ENCODE measurements around the gene PIAS3.

Gene PIAS3

DNA sequence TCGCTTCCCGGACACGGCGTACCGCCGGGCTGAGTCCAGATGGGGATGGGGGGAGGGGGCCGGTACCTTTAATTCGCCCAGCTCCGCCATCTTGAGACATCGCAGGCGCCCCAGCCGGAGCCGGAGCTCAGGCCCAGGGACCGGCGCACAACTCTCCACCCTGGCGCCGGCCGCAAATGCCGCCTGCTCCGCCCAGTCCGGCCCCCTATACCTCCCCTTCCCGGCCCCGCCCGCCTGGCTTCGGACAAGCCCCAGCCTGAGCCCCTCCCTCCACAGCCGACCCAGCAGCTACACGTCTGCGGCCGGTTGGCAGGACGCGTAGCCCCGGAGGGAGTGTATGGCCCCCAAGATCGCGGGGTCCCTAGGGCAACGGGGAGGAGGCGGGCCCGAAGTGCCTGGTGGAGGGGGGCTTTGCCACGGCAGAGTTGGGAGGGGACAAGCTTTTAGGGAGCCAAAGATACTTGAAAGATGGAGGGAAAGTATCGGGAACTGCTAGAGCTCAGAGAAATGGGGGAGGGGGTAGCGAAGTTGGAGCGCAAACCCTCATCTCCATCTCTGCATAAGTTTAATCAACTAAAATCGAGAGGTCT, at the start of gene PIAS3:
PIAS3 (minus strand) TSS at position 181 of the 590 bp plus-strand sequence; CDS start at position 90, 91 bp downstream.
- peak; percentile 88 to 90 for DNase-seq (ENCODE audit: low read depth in 2 of 2)

DNA sequence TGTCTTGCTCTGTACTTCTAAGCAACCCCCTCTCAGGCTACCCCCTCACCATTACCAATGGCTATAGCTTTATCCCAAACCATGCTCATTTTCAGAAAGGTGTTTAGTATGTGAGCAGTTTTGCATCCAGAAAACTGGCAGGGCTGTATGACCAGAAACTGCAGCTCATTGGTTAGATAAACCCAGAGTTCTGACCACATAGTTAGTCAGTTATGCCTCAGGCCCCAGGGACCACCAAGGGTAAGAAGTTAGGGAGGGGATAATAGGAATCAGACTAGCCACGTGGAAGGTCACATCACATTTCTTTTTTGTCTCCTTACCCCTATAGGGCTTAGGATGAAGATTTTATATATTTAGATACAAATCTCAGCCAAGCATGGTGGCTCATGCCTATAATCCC, 49.8 kb upstream of the PIAS3 start:
- no peak for DNase-seq (ENCODE audit: low read depth in 2 of 2)

DNA sequence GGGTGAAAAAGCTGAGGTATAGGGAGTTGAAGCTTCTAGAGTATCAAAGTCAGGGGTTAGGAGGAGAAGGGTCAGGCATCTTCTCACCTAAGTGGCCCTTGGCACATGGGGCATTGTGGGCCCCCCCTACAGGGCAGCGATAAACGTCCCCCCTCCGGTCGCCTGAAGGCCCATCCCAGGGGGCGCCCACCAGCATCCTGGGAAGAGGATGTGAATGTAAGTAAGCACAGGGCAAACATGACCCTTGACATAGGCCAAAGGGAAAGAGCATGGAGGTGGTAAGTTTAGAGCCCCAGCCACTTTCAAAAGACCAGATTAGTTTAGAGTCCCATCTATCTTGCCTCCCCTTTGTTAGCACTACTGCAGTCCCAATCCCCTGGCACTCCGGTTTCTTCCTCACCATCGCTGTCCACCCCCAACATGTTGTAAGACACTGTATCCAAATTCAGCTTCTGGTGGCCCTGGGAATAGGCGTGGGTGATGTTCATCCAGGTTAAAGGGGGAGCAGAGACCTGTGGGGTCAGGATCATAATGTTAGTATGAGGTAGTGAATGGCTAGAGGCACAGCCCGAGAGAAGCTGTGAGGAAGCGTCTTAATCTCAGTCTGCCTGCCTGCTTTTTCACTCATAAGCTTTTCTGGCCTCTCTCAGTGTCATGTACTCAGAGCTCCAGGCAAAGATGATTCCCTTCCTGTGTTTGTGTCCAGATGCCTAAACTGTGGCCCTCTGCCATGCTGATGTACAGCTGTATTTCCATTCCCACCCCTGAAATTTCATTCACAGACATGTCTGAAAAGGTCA, 48.3 kb upstream of the PIAS3 start:
- no peak for DNase-seq (ENCODE audit: low read depth in 2 of 2)

DNA sequence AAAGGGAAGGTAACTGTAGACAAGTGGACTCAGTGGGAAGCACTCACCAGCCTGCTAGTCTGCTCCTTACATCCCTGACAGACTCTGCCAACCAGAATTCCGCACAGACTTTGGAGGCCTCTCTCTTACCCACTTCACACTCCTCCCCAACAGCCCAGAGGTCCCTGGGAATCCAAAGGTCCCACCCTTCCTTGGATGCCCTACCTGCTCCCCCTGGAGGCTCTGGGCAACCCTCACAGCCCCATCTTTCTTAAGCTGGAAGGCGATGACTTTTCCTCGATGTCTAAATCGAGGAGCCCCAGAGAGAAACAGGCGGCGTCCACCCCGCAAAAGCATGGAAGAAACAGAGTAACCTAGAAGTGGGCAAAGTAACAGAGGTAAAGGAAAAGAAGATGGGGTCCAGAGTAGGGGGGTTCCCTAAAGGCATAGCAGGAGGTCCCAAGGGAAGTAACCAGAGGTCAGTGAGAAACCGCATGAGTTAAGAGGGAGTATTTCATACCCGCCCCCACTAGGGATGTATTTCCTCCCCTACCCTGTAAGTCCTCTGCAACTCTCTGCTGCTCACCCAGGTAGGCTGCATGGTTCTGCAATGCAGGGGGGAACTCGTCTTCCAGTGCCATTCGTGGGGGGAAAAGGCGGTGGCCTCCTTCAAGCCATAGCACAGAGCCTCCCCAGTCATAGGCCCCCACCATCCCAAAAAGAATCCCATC, 42.6 kb upstream of the PIAS3 start:
- DNase-seq (ENCODE audit: low read depth in 2 of 2) = no peak

DNA sequence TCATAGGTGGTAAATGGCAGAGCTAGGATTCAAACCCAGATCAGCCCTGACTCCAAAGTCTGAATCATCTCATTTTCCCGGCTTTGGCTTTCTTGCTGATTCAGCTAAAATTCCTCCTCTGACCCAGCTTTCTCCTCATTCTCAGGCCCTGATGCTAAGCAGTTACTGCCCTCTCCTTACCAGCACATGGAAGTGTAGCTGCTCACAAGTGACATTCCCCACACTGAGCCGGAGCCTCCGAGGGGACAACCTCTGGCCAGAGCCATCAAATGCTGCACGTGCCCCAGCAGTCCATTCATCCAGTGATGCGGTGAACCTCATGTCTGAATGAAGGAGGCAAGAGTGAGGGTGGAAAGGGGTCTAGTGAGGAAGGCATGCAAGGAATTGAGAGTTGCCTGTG, 39.9 kb upstream of the PIAS3 start:
- no peak for DNase-seq (ENCODE audit: low read depth in 2 of 2)

DNA sequence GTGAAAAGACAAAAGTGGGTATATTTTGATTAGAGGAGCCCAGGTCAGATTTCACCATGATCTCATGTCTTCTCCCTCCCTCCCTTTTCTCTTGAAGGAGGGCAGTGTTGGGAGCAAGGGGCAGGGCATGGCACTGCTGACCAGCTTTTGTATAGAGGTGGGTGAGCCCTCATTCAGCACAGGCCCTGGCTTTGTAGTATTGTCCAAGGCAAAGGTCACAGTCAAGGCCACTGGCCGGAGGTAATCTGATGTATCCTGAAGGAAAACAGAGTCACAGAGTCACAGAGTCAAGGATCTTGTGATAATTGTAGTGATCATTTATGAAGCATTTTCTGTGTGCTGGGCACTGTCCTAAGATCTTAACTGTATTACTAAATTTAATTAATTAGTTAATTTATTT, 39.1 kb upstream of the PIAS3 start:
- DNase-seq (ENCODE audit: low read depth in 2 of 2) = no peak

DNA sequence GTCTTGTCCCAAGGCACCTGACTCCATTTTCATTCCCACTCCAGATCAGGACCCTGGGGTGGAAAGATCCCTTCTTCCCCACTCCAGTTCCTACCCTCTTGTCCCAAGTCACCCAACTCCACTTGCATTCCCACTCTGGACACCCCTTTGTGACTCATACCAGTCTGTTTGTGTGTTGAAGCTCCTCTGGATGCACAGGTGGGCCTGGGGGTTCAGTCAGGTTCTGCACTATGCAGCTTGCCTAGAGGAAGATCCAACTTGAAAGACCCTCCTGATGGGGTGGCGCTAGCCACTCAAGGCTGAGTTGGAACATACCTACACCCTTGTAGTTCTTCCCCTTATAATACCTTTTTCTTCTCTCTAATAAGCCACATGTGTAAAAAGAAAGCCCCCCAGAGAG, 36.6 kb upstream of the PIAS3 start:
- DNase-seq (ENCODE audit: low read depth in 2 of 2) = no peak

DNA sequence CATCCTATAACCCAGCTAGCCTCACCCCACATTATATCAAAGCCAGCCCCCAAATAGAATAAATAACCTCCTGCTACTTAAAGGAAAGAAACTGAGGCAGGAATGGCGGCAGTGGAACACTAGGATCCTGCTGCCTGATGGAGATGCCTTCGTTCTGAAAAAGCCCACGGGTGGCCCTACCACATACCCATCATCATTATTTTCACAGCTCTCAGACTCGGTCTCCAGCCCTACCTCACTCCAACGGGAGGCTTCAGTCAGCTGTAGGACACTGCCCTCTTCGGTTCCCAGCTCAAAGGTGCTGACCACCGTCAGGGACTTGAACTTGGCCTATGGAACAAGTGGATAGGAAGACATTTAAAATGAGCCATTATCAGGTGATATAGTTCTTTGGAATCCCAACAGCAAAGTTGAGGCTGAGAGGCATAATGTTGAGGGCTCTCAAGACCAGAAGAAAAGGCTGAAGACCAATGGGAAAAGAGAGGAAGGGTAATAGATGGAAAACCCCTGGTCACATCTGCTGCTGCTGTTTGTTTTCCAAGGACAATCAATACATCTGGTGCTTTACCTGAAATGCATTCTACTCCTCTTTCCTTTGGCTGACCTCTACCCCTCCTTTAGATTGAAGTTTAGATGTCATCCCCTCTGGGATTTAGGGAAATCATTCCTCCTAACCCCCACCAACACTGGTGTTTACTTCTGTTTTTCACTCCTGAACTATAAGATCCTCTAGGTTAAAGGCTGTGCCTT, 34.6 kb upstream of the PIAS3 start:
- DNase-seq (ENCODE audit: low read depth in 2 of 2) = no peak

DNA sequence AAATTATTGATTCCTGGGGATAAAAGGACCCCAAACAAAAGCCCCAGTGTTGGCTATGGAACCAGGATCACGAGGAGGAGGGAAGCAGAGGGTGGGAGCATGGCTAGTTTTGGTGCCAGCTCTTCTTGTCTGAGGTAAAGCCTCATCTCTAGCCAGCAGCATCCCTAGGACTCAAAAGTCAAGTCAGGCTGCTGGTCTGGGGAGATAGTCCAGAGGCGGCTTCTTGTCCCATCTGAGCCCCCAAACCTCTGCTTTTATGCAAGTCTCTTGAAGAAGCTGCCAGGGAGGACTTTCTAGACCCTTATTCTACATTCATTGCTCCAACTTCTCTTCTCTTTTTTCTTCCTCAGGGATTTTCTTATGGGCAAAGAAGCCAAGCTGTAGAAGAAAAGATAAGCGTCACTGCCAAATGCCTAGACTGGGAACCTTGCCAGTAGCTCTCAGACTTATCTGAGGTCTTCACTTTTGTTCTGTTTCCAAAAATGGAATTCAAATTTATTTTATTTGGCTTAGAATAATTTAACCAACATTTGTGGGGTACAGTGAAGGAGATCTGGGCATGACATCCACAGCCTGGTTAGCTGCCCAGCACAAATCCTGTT, 33.7 kb upstream of the PIAS3 start:
- DNase-seq (ENCODE audit: low read depth in 2 of 2) = no peak

DNA sequence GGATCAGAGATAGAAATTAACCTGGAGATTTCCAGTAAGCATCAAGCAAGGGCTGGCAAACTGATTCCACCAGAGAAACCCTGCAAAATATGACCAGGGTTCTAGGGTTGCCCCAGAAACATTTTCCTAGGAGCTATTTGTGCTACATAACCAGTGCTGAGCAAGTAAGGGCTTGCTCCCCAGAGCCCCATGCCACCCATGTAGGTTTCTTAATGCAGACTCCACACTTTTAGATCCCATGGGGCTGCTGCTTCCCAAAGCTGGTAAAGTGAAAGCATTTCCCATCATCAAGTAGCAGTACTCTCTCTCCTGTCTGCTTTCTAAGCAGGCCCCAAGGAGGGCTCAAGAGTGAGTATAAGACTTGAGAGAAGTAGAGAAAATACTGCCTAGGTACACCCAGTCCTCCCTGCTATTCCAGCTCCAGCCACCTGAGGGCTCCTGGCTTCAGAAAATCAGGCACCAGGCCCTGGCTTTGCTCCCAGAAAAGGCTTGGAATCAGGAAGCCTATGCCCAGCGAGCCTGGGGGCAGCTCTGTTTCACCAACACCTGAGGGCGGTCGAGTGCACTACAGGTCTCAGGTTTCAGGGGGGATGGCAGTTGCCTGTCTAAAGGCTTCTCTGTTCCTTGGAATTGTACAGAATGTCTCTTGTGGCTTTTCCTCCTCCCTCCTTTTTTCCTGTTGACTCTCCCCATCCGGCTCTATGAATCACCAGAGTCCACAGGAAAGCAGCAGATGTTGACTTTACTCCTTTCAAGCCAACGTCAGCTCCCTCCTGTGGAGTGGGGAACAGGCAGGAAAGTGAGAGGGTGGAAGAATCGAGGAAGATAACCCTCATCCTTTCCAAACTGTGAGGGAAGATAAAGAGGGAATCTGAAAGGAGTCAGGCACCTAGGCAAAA, 33.0 kb upstream of the PIAS3 start:
- DNase-seq (ENCODE audit: low read depth in 2 of 2) = peak in 1 of 2 donors; percentile 4

DNA sequence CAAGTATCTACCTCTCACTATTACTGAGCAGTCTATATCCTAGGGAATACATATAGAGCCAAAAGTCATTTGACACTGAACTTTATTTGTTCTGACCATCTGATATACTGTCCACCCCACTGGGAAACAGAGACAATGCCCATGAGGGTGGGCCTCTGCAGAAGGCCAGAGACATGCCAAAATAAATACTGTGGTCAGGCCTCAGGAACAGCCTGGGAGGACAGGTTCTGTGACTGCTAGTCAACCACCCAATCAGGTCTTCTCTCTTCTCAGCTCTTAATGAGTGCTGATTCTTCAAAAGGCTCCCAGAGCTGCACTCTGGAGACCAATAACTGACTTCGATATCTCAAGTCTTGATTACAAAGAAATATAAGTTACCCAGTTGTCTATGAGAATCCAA, 32.3 kb upstream of the PIAS3 start:
- DNase-seq (ENCODE audit: low read depth in 2 of 2) = no peak

DNA sequence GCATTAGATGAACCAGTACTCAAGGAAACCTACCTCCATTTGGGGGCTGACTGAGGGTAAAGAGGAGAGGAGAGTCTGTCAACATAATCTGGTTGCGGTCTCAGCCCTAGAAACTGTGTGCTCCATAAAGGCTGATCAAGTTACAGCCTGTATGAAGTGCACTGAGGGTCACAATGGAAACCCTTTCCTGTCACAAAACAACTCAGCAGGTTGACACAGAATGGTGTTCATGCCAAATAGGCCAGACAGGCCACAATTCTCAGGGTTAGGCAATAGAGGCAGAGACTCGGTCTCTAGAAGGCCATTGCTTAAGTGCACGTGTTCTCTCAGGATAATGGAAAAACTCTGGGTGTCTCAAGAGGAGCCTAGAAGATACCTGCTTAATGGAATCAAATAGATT, 30.8 kb upstream of the PIAS3 start:
- no peak for DNase-seq (ENCODE audit: low read depth in 2 of 2)

DNA sequence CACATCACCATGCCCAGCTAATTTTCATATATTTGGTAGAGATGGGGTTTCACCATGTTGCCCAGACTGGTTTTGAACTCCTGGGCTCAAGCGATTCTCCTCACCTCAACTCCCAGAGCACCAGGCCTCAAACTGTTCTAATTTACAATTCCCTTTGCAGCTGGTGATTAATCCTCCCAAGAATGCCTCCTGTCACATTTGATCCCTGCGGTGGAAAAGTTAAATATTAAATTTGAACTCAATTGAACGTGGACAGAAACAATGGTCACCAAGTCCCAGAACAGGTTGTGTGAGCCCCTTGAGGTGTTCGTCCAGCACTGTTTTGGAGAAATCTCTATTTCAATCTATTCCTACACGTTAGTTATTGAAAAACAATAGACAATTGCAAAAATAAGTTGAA, 28.8 kb upstream of the PIAS3 start:
- no peak for DNase-seq (ENCODE audit: low read depth in 2 of 2)

DNA sequence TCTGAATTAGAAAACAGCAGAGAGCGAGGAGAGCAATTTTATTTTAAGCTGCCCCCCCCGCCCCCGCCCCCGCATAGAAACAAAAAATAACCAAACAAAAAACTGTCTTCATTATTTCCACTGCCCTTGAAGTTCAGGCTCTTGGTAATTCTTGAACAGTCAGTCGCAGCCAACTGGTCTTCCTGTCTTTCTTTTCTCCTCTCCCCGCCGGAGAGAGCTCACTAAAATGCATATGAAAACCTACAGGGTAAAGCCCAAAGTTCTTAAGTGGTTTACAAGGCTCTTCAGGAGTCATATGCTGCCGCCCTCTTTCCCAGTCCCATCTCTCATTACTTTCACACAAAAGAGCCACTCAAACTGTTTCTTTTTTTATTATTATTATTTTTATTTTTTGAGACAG, 27.9 kb upstream of the PIAS3 start:
- DNase-seq (ENCODE audit: low read depth in 2 of 2) = no peak

DNA sequence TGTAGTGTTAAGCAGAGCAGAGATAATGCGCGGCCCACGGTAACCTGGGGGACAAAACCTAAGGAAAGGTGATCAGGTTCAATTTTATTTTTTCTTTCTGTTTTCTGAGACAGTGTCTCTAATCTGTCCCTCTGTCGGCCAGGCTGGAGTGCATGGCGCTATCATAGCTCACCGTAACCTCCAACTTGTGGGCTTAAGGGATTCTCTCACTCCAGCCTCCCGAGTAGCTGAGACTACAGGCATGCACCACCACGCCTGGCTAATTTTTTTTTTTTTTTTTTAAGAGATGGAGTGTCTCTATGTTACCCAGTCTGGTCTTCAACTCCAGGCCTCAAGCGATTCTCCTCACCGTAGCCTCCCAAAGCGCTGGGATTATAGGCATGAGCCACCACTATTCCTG, 27.5 kb upstream of the PIAS3 start:
- no peak for DNase-seq (ENCODE audit: low read depth in 2 of 2)

DNA sequence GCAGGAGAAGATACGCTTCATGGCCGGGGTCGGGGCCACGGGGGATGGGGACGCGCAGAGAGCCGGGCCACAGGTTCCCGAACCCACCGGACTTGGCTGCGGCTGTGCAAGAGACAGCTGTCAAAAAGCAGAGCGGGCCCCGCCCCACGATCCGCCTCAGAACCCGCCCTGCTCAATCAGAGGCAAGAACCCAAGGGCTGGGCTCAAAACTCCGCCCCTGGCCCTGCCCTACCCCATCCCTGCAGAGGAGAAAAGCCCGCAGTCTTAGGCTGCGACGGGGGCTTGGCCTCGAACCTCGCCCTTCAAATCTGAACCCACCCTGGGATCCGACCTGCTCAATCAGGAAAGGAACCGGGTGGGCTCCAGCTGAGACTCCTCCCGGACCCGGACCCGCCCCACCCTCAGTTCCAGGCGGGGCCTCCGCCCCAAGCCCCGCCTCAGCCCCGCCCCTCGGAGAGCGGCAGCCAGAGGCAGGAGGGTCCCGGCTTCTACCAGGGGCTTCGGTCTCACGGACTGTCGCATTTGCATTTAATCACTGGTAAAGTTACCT, 26.9 kb upstream of the PIAS3 start, which contains the start of gene ANKRD35:
ANKRD35 (minus strand) TSS at position 129 of the 550 bp plus-strand sequence; CDS start at position 21, 108 bp downstream.
- DNase-seq (ENCODE audit: low read depth in 2 of 2) = peak; percentile 79 to 84

DNA sequence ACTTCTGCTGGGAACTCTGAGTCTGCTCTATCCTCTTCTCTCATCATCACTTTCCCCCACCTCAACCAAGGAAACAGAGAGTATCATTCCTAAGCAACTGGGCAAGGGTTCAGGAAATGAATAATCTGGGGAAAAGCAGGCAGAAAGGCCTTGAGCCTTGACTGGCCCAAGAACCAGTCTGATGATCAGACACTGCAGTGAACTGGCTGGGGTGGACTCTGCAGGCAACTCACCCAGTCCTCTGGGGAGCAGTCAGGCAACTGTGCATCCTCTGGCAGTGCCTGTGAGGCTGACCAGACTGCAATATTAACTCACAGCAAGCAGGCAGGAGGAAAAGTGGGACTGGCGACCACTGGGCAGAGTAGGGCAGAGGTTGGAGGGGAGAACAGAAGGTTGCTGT, 25.8 kb upstream of the PIAS3 start:
- no peak for DNase-seq (ENCODE audit: low read depth in 2 of 2)

DNA sequence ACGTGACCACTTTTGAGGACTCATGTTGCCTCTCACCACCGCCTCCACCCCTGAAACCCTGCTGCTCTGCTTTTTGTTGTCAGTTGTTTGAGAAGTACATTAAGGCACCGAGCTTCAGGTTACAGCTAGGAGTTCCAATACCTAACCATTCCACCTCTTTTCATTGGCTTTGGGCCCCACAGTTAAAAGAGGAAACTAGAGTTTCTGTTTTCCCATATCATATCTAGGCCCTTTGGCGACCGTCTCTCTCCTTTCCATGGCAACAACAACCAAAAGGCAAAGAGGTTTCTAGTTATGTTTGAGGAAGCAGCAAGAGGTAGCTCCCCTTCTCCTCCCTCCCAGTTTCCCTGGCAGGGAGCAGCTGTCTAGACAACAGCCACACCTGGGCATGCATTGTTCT, 20.9 kb upstream of the PIAS3 start:
- DNase-seq (ENCODE audit: low read depth in 2 of 2) = no peak

DNA sequence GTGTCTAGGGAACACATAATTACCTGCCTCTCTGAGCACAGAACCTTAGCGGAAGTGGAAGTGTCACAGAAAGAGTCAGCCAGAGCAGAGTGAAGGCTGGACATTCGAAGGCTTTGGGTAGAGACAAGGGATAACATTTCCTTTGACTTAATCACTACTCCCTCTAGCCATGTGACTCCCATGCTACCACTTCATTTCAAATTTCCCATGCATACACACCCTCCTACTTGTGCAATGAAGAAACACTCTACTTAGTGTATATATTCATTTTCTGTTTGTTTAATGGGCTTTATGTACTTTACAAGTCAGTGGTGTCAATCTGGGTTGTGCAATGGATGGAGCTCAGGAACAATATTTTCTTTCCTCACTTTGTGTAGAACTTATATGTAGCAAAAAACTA, 19.8 kb upstream of the PIAS3 start:
- no peak for DNase-seq (ENCODE audit: low read depth in 2 of 2)

DNA sequence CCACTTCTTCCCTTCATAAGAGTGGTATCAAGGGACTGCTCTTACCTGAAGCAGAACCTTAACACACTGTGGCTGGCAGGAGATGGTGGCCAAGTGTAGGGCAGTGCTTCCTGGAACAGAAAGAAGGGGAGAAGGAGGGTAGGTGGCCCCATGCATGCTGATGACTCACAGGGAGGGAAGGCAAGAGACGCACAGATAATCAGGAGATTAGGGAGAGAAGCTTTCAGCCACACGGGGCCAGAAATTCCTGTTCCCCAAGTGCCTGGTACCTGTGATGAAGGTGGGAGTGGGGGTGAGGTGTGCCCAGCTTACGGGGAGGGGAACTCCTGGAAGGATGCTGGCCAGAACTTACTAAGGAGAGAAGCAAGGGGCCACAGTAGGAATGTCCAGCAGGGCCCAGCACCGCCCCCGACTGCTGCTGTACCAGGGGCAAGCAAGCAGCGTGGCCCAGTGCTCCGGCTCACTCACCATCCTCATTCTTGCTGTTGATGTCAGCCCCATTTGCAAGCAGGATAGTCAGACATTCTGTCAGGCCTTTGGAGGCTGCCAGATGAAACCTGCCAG, 19.1 kb upstream of the PIAS3 start:
- DNase-seq (ENCODE audit: low read depth in 2 of 2) = no peak
